ENCODE results near the gene H3-3A.

Gene H3-3A

DNA sequence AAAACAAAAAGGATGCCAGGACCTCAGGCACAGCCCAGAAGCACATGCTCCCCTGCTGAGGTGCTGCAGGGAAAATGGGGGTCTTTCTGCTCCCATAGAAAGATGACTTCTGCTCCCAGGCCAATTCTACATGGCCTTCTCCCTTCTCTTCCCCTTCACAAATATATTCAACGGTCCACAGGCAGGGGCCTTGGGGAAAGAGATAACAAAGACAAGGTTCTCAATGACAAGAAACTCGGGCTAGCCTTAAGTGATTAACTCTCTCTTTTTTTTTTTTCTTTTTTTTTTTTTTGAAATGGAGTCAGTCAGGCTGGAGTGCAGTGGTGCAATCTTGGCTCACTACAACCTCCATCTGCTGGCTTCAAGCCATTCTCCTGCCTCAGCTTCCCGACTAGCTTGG is 54.2 kb downstream of the H3-3A start:
- DNase-seq: no peak

- DNase-seq: no peak
Measured at GRCh38 chr1:226117330-226117729, 54.8 kb downstream of the H3-3A start.

DNA sequence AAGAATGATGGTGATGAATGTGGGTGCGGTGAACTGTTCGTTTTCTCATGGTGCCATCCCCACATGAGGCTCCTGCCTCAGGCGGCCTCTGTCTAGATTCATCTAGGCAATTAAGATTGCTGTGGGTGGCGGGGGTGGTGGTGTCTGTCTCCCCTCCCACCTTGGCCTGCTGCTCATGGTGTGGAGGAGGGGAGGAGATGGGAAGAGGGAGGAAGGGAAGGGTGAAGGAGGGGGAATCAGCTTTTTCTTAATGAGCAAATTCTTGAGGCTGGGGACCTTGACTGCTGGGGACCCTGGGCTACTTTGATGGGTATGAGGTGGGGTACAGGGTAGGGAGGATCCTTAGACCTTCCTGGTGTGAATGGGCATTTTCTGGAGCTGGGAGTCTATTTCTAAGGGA is 55.8 kb downstream of the H3-3A start:
- no peak for DNase-seq

DNA sequence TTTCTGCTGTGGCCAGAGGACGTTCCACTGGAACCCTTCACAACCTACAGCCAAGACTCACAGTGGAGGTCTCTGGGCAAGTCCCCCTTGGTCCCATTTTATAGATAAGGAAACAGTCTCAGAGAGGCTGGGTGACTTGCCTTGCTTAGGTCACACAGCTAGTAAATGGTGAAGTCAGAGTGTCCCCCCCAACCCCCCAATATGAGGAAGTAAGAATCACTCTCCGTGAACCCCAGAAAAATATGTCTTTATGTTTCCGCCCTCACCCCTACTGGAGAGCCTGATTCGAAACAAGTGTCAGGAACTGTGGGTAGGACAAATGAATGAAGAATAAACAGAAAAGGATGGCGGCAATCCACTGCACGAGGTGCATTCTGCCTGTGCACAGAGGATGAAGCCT is 56.7 kb downstream of the H3-3A start:
- no peak for DNase-seq

DNA sequence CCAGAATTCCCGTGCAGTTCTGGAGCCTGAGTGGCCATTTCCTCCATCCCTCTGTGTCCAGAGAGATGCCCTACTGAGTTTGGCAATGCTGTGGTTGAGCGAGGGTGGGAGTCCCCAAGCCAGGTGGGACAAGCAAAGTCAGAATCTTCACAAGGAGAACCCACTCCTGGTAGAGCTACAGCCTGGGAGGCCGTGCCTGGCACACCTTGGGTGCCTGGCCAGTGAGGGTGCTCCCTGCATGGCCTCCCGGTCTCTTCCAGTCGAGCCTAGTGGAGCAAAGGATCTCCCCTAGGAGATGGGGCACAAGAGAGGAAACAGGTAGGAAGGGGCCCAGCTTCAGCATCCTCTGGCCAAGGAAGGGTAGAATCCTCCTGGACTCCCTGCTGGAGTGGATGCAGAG is 57.9 kb downstream of the H3-3A start:
- no peak for DNase-seq

DNA sequence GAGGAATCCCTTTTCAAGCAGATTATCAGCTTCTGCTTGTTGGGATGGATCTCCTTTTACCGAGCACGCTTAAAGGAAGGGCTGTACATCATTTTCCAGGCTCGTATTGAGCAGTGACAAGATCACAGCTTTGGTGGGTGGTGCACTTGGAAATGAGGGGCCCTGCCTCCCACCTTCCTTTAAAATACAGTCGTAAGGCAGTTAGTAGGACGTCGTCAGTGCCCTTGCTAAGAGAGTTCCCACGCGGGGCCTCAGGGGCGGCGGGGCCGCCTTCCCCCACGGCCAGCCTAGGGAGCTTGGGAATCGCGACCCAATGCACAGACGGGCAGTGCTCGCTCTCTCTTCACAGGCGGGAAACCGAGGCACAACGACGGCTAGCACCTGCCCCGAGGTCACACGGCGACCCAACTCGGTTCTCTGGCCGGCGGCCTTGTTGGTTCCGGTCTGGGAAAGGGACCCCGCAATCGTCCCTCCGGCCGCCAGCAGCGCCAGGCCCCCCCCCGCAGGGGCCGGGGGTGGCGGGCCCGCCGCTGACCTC is 58.6 kb downstream of the H3-3A start:
- DNase-seq: no peak
